GM10266 (cell line): Measurements from ENCODE around the gene DPP6.

Source experiments
- DNase-seq: peaks from one replicate; pipeline ENCODE4 v3.0.0; 2012; ENCODE audit errors: extremely low spot score
- TF ChIP-seq, protein P1 (sequence below): IDR thresholded peaks from 2 replicates; pipeline ENCODE4 v1.5.1; 2012; ENCODE audit warnings: mild to moderate bottlenecking, low read depth; ENCODE audit not compliant: control insufficient read depth, insufficient read depth; ENCODE audit errors: missing control alignments

Gene DPP6

GRCh38 chr7:154431045-154431444 is 378.8 kb downstream of the DPP6 start:
- DNase-seq = no peak
- TF ChIP-seq, protein P1, sequence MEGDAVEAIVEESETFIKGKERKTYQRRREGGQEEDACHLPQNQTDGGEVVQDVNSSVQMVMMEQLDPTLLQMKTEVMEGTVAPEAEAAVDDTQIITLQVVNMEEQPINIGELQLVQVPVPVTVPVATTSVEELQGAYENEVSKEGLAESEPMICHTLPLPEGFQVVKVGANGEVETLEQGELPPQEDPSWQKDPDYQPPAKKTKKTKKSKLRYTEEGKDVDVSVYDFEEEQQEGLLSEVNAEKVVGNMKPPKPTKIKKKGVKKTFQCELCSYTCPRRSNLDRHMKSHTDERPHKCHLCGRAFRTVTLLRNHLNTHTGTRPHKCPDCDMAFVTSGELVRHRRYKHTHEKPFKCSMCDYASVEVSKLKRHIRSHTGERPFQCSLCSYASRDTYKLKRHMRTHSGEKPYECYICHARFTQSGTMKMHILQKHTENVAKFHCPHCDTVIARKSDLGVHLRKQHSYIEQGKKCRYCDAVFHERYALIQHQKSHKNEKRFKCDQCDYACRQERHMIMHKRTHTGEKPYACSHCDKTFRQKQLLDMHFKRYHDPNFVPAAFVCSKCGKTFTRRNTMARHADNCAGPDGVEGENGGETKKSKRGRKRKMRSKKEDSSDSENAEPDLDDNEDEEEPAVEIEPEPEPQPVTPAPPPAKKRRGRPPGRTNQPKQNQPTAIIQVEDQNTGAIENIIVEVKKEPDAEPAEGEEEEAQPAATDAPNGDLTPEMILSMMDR = no peak

- DNase-seq = no peak
- TF ChIP-seq, protein P1 = no peak
Observed at GRCh38 chr7:154433632-154434598, 381.7 kb downstream of the DPP6 start.

GRCh38 chr7:154436560-154436959 is 384.4 kb downstream of the DPP6 start:
- DNase-seq = no peak

DNA sequence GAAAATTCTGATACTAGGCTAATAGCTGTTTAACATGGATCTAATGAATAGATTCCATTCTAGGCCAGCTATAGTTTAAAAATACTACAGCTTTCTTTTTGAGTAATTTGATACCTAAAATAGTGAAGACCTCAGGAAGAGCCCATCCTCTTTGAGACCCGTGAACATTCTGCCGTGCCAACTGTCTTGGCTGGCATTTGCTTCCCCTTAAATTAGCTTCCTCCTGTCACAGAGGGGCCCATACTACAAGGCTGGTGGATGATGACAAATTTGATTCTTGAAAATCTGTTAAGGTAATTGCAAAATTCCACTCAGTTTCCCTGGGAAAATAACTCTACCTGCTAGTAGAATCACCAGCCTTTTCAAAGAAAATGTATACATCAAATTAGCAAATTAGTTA is 385.0 kb downstream of the DPP6 start:
- TF ChIP-seq, protein P1 = no peak
- DNase-seq = no peak

More at GRCh38 chr7:154436560-154436959, 384.4 kb downstream of the DPP6 start:
- TF ChIP-seq, protein P1 = no peak

DNA sequence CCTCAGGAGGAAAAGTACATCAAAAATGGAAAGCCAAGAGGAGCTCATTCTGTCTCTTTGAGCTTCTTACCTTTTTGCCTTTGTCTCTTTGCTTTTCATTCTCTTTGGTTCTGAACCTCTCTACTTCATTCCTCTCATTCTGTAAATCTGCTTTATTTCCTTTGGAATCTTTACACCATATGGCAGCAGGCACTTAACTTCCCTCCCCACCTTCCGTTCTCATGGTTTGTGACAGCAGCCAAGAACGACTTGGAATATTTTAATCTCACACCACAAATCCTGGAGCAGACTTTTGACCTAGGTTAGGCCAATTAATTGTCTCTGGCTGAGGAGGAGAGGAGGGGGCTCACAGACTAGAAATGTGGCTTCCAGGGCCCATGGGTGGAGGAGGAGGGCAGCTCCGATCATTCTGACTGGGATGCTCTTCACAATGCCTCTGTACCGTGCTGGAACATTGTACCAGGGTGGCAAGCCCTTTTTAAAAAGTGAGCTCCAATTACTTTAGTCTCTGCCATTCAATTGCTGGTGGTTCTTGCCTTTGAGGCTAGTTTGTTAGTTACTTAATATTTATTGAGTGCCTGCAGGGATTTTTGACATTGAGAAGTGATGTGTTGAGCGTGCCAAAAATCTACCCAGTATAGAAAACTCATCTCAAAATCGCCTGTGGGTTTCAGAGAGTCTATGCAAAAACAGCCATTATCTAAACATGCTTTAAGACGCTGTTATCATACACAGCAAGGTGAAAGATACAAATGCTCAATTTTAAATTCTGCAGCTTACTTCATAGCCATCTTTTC is 386.6 kb downstream of the DPP6 start:
- DNase-seq = no peak
- TF ChIP-seq, protein P1 = no peak

- no peak for DNase-seq
- TF ChIP-seq, protein P1 = no peak
Observed at GRCh38 chr7:154440058-154440457, 387.9 kb downstream of the DPP6 start.
